A549 (cell line): Measurements from ENCODE around the gene RPL19. TPM values are rescaled to one million over a fixed set of nuclear protein-coding genes. Genes with fewer than 3 reads are reported as not detected.

Experiments used
- ATAC-seq, 2 experiments: fragments of 200-7000 bp in 1 of 2; fragments of >200 bp in 1 of 2; cut with Nextera tagmentation in 1 of 2; cut with Tn5 transposase in 1 of 2; 3 replicates each; pipeline versions ENCODE4 v1.8.0 to v1.9.1; 2018 to 2020; ENCODE audit warnings: mild to moderate bottlenecking in 1 of 2, moderate library complexity in 1 of 2
- CTCF ChIA-PET: fragments of 300-600 bp; sonication (Branson Sonifier 250); formaldehyde crosslinking; extraction: SDS; loops from one replicate; lab custom pipeline; 2021; ENCODE audit warnings: antibody characterized with exemption, inconsistent platforms; lab: Yijun Ruan, JAX
- POLR2A ChIA-PET: fragments of 350-600 bp; formaldehyde crosslinking; extraction: SDS; loops from one replicate; lab custom pipeline; 2021; ENCODE audit warnings: antibody characterized with exemption, inconsistent platforms; lab: Yijun Ruan, JAX
- DNase-seq, 2 experiments: peaks; one replicate each; pipeline versions ENCODE4 v3.0.0 to v3.0.0-alpha.2; 2011 to 2016; ENCODE audit warnings: low read depth in 1 of 2, low spot score in 1 of 2
- FAIRE-seq: peaks from 2 replicates; lab custom pipeline; 2011; peaks lifted over from hg19 to GRCh38; lab: Jason Lieb, UNC
- H3K27ac ChIP-seq, 2 experiments: fragments of >200 bp; sonication (Bioruptor Twin); formaldehyde crosslinking; 3 replicates each; pipeline ENCODE4 v1.5.1; 2016 to 2017
- H3K4me1 ChIP-seq: fragments of >200 bp; sonication (Bioruptor Twin); formaldehyde crosslinking; 3 replicates; pipeline ENCODE4 v1.6.1; 2016
- H3K4me2 ChIP-seq: fragments of >200 bp; sonication (Bioruptor Twin); formaldehyde crosslinking; 3 replicates; pipeline ENCODE4 v1.6.1; 2016
- H3K4me3 ChIP-seq: fragments of >200 bp; sonication (Bioruptor Twin); formaldehyde crosslinking; 3 replicates; pipeline ENCODE4 v1.5.1; 2016
- H3K9me3 ChIP-seq: fragments of >200 bp; sonication (Bioruptor Twin); formaldehyde crosslinking; 3 replicates; pipeline ENCODE4 v1.6.1; 2016
- CBX8 ChIP-seq: fragments of 200-600 bp; sonication (generic); IDR thresholded peaks from 2 replicates; pipeline ENCODE4 v1.6.1; 2016
- EHMT2 ChIP-seq: fragments of 200-600 bp; sonication (generic); IDR thresholded peaks from 2 replicates; pipeline ENCODE4 v1.6.1; 2016; ENCODE audit warnings: antibody characterized with exemption, low read depth, mild to moderate bottlenecking, moderate library complexity
- EP300 ChIP-seq, 2 experiments: fragments of >200 bp; sonication (Bioruptor Twin); formaldehyde crosslinking; IDR thresholded peaks; 2 replicates in 1 of 2; 3 replicates in 1 of 2; pipeline ENCODE4 v1.6.1; 2016 to 2017
- ESRRA ChIP-seq: fragments of 150-350 bp; IDR thresholded peaks from 2 replicates; pipeline ENCODE4 v1.6.1; 2014; ENCODE audit warnings: mild to moderate bottlenecking, low read length, borderline replicate concordance
- FOSB ChIP-seq: fragments of 250-450 bp; sonication (Bioruptor Pico); IDR thresholded peaks from 2 replicates; pipeline ENCODE4 v1.5.0; 2020; ENCODE audit warnings: mild to moderate bottlenecking, moderate library complexity
- FOSL2 ChIP-seq, 2 experiments: fragments of 450-650 bp in 1 of 2; fragments of >200 bp in 1 of 2; sonication (Bioruptor Twin) in 1 of 2; formaldehyde crosslinking; IDR thresholded peaks; 2 replicates each; pipeline versions ENCODE4 v1.5.0 to v1.6.1; 2016 to 2020; ENCODE audit warnings: mild to moderate bottlenecking in 1 of 2, moderate library complexity in 1 of 2
- KDM1A ChIP-seq: fragments of 200-600 bp; sonication (generic); IDR thresholded peaks from 2 replicates; pipeline ENCODE4 v1.6.1; 2016; ENCODE audit warnings: low read depth, mild to moderate bottlenecking
- MAFK ChIP-seq: fragments of 450-650 bp; IDR thresholded peaks from 2 replicates; pipeline ENCODE4 v1.6.1; 2014; ENCODE audit not compliant: partially characterized antibody
- MYC ChIP-seq: IDR thresholded peaks from 2 replicates; pipeline ENCODE4 v1.6.1; 2012; ENCODE audit warnings: mild to moderate bottlenecking, inconsistent platforms, low read length, improper control_type of control experiment, borderline replicate concordance
- NPAS2 ChIP-seq: fragments of 250-450 bp; sonication (Bioruptor Pico); IDR thresholded peaks from 2 replicates; pipeline ENCODE4 v1.8.0; 2022; ENCODE audit warnings: mild to moderate bottlenecking, moderate library complexity, borderline replicate concordance
- POLR2A ChIP-seq: IDR thresholded peaks from 2 replicates; pipeline ENCODE4 v1.6.1; 2012; ENCODE audit warnings: mild to moderate bottlenecking, low read length
- POLR2AphosphoS2 ChIP-seq: conservative IDR thresholded peaks from 2 replicates; pipeline ENCODE4 v1.6.1; 2012; ENCODE audit warnings: low read length, improper control_type of control experiment, inconsistent platforms
- RCOR1 ChIP-seq: fragments of 150-350 bp; IDR thresholded peaks from 2 replicates; pipeline ENCODE4 v1.6.1; 2014; ENCODE audit warnings: antibody characterized with exemption, low read length, low read depth
- SMC3 ChIP-seq: fragments of >200 bp; sonication (Bioruptor Twin); formaldehyde crosslinking; IDR thresholded peaks from 3 replicates; pipeline ENCODE4 v1.6.1; 2018; ENCODE audit warnings: inconsistent platforms
- ZNF302 ChIP-seq: fragments of 250-450 bp; sonication (Bioruptor Pico); IDR thresholded peaks from 2 replicates; pipeline ENCODE4 v1.9.0; 2021; ENCODE audit warnings: inconsistent platforms, mild to moderate bottlenecking, moderate library complexity
- WGBS: methylation state at CpG from one replicate; pipeline ENCODE4 v1.1.6; 2017; ENCODE audit errors: missing lambda C conversion rate; 5-methylcytosine and 5-hydroxymethylcytosine counted together
- polyA plus RNA-seq, 4 experiments: library from polyadenylated mRNA; depleted of rRNA in 3 of 4; stranded (reverse); fragments of >200 nt; fragmentation: RNase III in 1 of 4; extraction: RNeasy Plus Mini Kit Qiagen cat#74134 plus additional on column Dnase treatment in 1 of 4; gene quantifications; 2 replicates in 3 of 4; 3 replicates in 1 of 4; pipeline ENCODE4 v1.2.3, GENCODE V29; 2011 to 2017
- TF ChIP-seq, protein P1 (sequence below): IDR thresholded peaks from 2 replicates; pipeline ENCODE4 v1.6.1; 2012
- TF ChIP-seq, protein P2 (sequence below): IDR thresholded peaks from 2 replicates; pipeline ENCODE4 v1.6.1; 2012
- TF ChIP-seq, protein P3 (sequence below): fragments of >200 bp; sonication (Bioruptor Twin); formaldehyde crosslinking; IDR thresholded peaks from 2 replicates; pipeline ENCODE4 v1.6.1; 2016
- TF ChIP-seq, protein P4 (sequence below): fragments of 150-350 bp; IDR thresholded peaks from 2 replicates; pipeline ENCODE4 v1.6.1; 2014; ENCODE audit warnings: low read depth, mild to moderate bottlenecking, low read length
- TF ChIP-seq, protein P5 (sequence below): fragments of >200 bp; sonication (Bioruptor Twin); formaldehyde crosslinking; IDR thresholded peaks from 3 replicates; pipeline ENCODE4 v1.6.1; 2016
- TF ChIP-seq, protein P6 (sequence below): IDR thresholded peaks from 2 replicates; pipeline ENCODE4 v1.6.1; 2012; ENCODE audit warnings: low read depth, borderline replicate concordance

The RPL19 gene
- polyA plus RNA-seq, 2 of the 4 experiments (the other 2 are of a cell fraction), result 2,211 to 2,862 TPM

DNA sequence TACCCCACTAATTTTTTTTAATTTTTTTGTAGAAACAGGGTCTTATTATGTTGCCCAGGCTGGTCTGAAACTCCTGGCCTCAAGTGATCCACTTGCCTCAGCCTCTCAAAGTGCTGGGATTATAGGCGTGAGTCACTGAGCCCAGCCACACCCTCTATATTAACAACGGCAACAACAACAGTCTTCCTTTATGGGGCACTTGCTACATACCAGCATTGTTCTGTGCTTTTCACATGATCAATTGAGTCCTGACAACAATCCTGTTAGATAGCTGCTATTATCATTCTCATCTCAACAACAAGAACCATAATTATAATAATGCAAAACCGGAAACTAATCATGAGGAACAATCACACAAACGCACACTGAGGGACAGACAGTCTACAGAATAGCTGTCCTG, 21.5 kb upstream of the RPL19 start:
- H3K4me1 ChIP-seq, result peaks cover 12% of the 10 kb centered on the region
- ChIA-PET POLR2A (no interaction called here), CTCF (interaction anchor here (0.7 to 30.5 kb wide), 5 partner anchors 14 to 195 kb away, joined by 3 to 612 read pairs (median 115); partner anchors contain the start of genes ARL5C and PLXDC1)
- no peak overlapping the region for H3K27ac ChIP-seq
- peak overlapping the region; percentile 29; the same call in 2 of the 3 replicates for H3K4me2 ChIP-seq
- no peak overlapping the region for H3K4me3 ChIP-seq
- FAIRE-seq, result no peak
- ATAC-seq, result peak in 1 of 2 experiments; percentile 41; a peak in 2 of 6 replicates
- TF ChIP-seq MAFK, result no peak
- TF ChIP-seq FOSL2 (IDR thresholded peaks at IDR 0.05), result no peak
- TF ChIP-seq FOSL2 (CRISPR knock-in tag; IDR thresholded peaks at IDR 0.05), result peak; percentile 37; the same call in 1 of the 2 replicates
- H3K9me3 ChIP-seq, result no peaks in the 10 kb centered on the region
- 33% methylated on average over 4 of the region's 4 CpGs for WGBS
- DNase-seq, result peak in 1 of 2 experiments; percentile 50

DNA sequence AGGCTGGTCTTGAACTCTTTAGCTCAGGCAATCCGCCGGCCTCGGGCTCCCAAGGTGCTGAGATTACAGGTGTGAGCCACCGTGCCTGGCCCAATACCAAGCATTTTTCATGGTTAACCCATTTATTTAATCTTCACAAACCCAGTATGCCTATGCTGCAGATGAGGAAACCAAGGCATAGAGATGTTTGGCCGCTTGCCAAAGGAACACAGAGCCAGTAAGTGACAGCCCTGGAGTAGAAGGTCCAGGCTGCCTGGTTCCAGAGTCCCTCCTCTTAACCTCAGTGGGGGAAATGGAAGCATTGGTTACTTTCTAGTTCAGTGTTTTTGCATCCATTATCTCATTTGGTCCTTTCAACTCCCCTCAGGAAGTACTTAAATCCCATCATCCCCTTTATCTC, 18.8 kb upstream of the RPL19 start:
- no peak for DNase-seq
- Histone ChIP-seq H3K27ac (no peak overlapping the region), H3K4me2 (no peak overlapping the region), H3K9me3 (no peaks in the 10 kb centered on the region), H3K4me1 (peaks cover 12% of the 10 kb centered on the region), H3K4me3 (no peak overlapping the region)
- FAIRE-seq, result no peak
- ATAC-seq, result no peak
- ChIA-PET CTCF (interaction anchor here (1.4 to 30.5 kb wide), 3 partner anchors 25 to 59 kb away, joined by 4 to 612 read pairs (median 453); partner anchors contain the start of genes ARL5C and PLXDC1), POLR2A (no interaction called here)
- WGBS, result 85% methylated on average over 5 of the region's 5 CpGs
- TF ChIP-seq, protein P1, sequence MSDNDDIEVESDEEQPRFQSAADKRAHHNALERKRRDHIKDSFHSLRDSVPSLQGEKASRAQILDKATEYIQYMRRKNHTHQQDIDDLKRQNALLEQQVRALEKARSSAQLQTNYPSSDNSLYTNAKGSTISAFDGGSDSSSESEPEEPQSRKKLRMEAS, result no peak
- TF ChIP-seq, protein P2, sequence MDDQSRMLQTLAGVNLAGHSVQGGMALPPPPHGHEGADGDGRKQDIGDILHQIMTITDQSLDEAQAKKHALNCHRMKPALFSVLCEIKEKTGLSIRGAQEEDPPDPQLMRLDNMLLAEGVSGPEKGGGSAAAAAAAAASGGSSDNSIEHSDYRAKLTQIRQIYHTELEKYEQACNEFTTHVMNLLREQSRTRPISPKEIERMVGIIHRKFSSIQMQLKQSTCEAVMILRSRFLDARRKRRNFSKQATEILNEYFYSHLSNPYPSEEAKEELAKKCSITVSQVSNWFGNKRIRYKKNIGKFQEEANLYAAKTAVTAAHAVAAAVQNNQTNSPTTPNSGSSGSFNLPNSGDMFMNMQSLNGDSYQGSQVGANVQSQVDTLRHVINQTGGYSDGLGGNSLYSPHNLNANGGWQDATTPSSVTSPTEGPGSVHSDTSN, result no peak
- TF ChIP-seq, protein P3, sequence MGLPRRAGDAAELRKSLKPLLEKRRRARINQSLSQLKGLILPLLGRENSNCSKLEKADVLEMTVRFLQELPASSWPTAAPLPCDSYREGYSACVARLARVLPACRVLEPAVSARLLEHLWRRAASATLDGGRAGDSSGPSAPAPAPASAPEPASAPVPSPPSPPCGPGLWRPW, result no peak
- TF ChIP-seq, protein P4, sequence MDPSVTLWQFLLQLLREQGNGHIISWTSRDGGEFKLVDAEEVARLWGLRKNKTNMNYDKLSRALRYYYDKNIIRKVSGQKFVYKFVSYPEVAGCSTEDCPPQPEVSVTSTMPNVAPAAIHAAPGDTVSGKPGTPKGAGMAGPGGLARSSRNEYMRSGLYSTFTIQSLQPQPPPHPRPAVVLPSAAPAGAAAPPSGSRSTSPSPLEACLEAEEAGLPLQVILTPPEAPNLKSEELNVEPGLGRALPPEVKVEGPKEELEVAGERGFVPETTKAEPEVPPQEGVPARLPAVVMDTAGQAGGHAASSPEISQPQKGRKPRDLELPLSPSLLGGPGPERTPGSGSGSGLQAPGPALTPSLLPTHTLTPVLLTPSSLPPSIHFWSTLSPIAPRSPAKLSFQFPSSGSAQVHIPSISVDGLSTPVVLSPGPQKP, result no peak
- TF ChIP-seq POLR2AphosphoS2, result no peak
- TF ChIP-seq CBX8, result no peak
- TF ChIP-seq, protein P5, sequence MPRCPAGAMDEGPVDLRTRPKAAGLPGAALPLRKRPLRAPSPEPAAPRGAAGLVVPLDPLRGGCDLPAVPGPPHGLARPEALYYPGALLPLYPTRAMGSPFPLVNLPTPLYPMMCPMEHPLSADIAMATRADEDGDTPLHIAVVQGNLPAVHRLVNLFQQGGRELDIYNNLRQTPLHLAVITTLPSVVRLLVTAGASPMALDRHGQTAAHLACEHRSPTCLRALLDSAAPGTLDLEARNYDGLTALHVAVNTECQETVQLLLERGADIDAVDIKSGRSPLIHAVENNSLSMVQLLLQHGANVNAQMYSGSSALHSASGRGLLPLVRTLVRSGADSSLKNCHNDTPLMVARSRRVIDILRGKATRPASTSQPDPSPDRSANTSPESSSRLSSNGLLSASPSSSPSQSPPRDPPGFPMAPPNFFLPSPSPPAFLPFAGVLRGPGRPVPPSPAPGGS, result no peak
- TF ChIP-seq ZNF302 (CRISPR knock-in tag), result no peak
- TF ChIP-seq SMC3, result no peak
- TF ChIP-seq EP300 (IDR thresholded peaks at IDR 0.05), result no peak
- no peak for TF ChIP-seq EHMT2
- no peak for TF ChIP-seq RCOR1
- no peak for TF ChIP-seq KDM1A
- no peak for TF ChIP-seq POLR2A
- no peak for TF ChIP-seq MYC
- TF ChIP-seq, protein P6, sequence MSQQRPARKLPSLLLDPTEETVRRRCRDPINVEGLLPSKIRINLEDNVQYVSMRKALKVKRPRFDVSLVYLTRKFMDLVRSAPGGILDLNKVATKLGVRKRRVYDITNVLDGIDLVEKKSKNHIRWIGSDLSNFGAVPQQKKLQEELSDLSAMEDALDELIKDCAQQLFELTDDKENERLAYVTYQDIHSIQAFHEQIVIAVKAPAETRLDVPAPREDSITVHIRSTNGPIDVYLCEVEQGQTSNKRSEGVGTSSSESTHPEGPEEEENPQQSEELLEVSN, result no peak
- TF ChIP-seq NPAS2 (CRISPR knock-in tag), result no peak
- TF ChIP-seq FOSB (CRISPR knock-in tag), result no peak
- TF ChIP-seq ESRRA, result no peak
